ENCODE data around the gene ZNRF2.

- no peak for TF ChIP-seq POLR2A (IDR thresholded peaks at IDR 0.05)
- TF ChIP-seq, protein P1, sequence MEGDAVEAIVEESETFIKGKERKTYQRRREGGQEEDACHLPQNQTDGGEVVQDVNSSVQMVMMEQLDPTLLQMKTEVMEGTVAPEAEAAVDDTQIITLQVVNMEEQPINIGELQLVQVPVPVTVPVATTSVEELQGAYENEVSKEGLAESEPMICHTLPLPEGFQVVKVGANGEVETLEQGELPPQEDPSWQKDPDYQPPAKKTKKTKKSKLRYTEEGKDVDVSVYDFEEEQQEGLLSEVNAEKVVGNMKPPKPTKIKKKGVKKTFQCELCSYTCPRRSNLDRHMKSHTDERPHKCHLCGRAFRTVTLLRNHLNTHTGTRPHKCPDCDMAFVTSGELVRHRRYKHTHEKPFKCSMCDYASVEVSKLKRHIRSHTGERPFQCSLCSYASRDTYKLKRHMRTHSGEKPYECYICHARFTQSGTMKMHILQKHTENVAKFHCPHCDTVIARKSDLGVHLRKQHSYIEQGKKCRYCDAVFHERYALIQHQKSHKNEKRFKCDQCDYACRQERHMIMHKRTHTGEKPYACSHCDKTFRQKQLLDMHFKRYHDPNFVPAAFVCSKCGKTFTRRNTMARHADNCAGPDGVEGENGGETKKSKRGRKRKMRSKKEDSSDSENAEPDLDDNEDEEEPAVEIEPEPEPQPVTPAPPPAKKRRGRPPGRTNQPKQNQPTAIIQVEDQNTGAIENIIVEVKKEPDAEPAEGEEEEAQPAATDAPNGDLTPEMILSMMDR (IDR thresholded peaks at IDR 0.05): no peak
Observed at GRCh38 chr7:30371321-30371720, 86.9 kb downstream of the ZNRF2 start.
